H9 (cell line): ENCODE data around the gene PTPRB. TPM values are rescaled to one million over a fixed set of nuclear protein-coding genes. Genes with fewer than 3 reads are reported as not detected.

Source experiments
- DNase-seq: peaks from one replicate; pipeline ENCODE4 v3.0.0-alpha.2; 2017
- H2AFZ ChIP-seq: one replicate; pipeline ENCODE4 v1.6.1; 2013; ENCODE audit warnings: mild to moderate bottlenecking, low read length, control low read depth, moderate library complexity
- H2AK5ac ChIP-seq: 2 replicates; pipeline ENCODE4 v1.6.1; 2013; ENCODE audit warnings: low read length, control low read depth, mixed read lengths; ENCODE audit not compliant: insufficient read length
- H2BK120ac ChIP-seq: one replicate; pipeline ENCODE4 v1.6.1; 2013; ENCODE audit warnings: low read depth, mild to moderate bottlenecking, low read length, control low read depth, inconsistent platforms; ENCODE audit not compliant: poor library complexity, severe bottlenecking
- H2BK12ac ChIP-seq: 2 replicates; pipeline ENCODE4 v1.6.1; 2013; ENCODE audit warnings: low read length, control low read depth, mixed read lengths, low read depth; ENCODE audit not compliant: insufficient read length
- H2BK15ac ChIP-seq: 2 replicates; pipeline ENCODE4 v1.6.1; 2013; ENCODE audit warnings: low read depth, low read length, control low read depth
- H2BK20ac ChIP-seq: one replicate; pipeline ENCODE4 v1.6.1; 2013; ENCODE audit warnings: low read depth, mild to moderate bottlenecking, low read length, control low read depth, inconsistent platforms; ENCODE audit not compliant: poor library complexity, severe bottlenecking
- H2BK5ac ChIP-seq: 2 replicates; pipeline ENCODE4 v1.6.1; 2013; ENCODE audit warnings: low read length, control low read depth, mixed read lengths; ENCODE audit not compliant: insufficient read length
- H3K14ac ChIP-seq: 2 replicates; pipeline ENCODE4 v1.6.1; 2013; ENCODE audit warnings: low read length, control low read depth; ENCODE audit not compliant: insufficient read depth
- H3K18ac ChIP-seq: 2 replicates; pipeline ENCODE4 v1.6.1; 2013; ENCODE audit warnings: low read depth, mild to moderate bottlenecking, mixed read lengths, low read length, control low read depth; ENCODE audit not compliant: insufficient read length
- H3K23ac ChIP-seq: 2 replicates; pipeline ENCODE4 v1.6.1; 2013; ENCODE audit warnings: low read length, control low read depth, mixed read lengths, low read depth; ENCODE audit not compliant: insufficient read length
- H3K23me2 ChIP-seq: 2 replicates; pipeline ENCODE4 v1.6.1; 2013; ENCODE audit warnings: low read depth, mild to moderate bottlenecking, mixed read lengths, low read length, control low read depth; ENCODE audit not compliant: insufficient read length, poor library complexity, severe bottlenecking
- H3K27ac ChIP-seq: 2 replicates; pipeline ENCODE4 v1.5.1; 2013; ENCODE audit warnings: low read length, control low read depth, mixed read lengths, low read depth; ENCODE audit not compliant: insufficient read length
- H3K27me3 ChIP-seq: 2 replicates; pipeline ENCODE4 v1.6.1; 2013; ENCODE audit warnings: low read length, control low read depth, inconsistent platforms; ENCODE audit not compliant: insufficient read depth
- H3K4ac ChIP-seq: 2 replicates; pipeline ENCODE4 v1.6.1; 2013; ENCODE audit warnings: low read depth, mild to moderate bottlenecking, control low read depth, inconsistent platforms, low read length, moderate library complexity
- H3K4me1 ChIP-seq: 2 replicates; pipeline ENCODE4 v1.6.1; 2013; ENCODE audit warnings: low read length, control low read depth, inconsistent platforms; ENCODE audit not compliant: insufficient read depth
- H3K4me2 ChIP-seq: 2 replicates; pipeline ENCODE4 v1.6.1; 2013; ENCODE audit warnings: low read length, control low read depth, mixed read lengths; ENCODE audit not compliant: insufficient read length, insufficient read depth
- H3K56ac ChIP-seq: 2 replicates; pipeline ENCODE4 v1.6.1; 2013; ENCODE audit warnings: low read depth, mild to moderate bottlenecking, mixed read lengths, low read length, control low read depth; ENCODE audit not compliant: insufficient read length
- H3K79me1 ChIP-seq: 2 replicates; pipeline ENCODE4 v1.6.1; 2013; ENCODE audit warnings: low read depth, mild to moderate bottlenecking, moderate library complexity, low read length, control low read depth, inconsistent platforms; ENCODE audit not compliant: insufficient read depth, poor library complexity, severe bottlenecking
- H3K79me2 ChIP-seq: 2 replicates; pipeline ENCODE4 v1.6.1; 2013; ENCODE audit warnings: low read length, control low read depth, inconsistent platforms; ENCODE audit not compliant: insufficient read depth
- H3K9ac ChIP-seq: 2 replicates; pipeline ENCODE4 v1.6.1; 2013; ENCODE audit warnings: low read length, control low read depth, mixed read lengths; ENCODE audit not compliant: insufficient read length; ENCODE audit errors: extremely low read depth
- H3K9me3 ChIP-seq: one replicate; pipeline ENCODE4 v1.6.1; 2013; ENCODE audit warnings: low read depth, low read length, inconsistent platforms; ENCODE audit not compliant: control insufficient read depth
- H3T11ph ChIP-seq: one replicate; pipeline ENCODE4 v1.6.1; 2013; ENCODE audit warnings: mild to moderate bottlenecking, low read length, control low read depth, inconsistent platforms
- H4K20me1 ChIP-seq: one replicate; pipeline ENCODE4 v1.6.1; 2013; ENCODE audit not compliant: control insufficient read depth, insufficient read length, insufficient read depth
- H4K5ac ChIP-seq: 2 replicates; pipeline ENCODE4 v1.6.1; 2013; ENCODE audit warnings: low read depth, mild to moderate bottlenecking, mixed read lengths, low read length, control low read depth; ENCODE audit not compliant: insufficient read length
- H4K8ac ChIP-seq: replicated peaks from 2 replicates; pipeline ENCODE4 v1.6.1; 2013; ENCODE audit warnings: low read length, control low read depth, mixed read lengths, low read depth; ENCODE audit not compliant: insufficient read length
- H4K91ac ChIP-seq: 2 replicates; pipeline ENCODE4 v1.6.1; 2013; ENCODE audit warnings: low read depth, mild to moderate bottlenecking, moderate library complexity, mixed read lengths, low read length, control low read depth; ENCODE audit not compliant: insufficient read length
- H3K27ac Mint-ChIP-seq, 3 experiments: 2 replicates in 2 of 3; 3 replicates in 1 of 3; pipeline ENCODE4 v1.8.0; 2020 to 2021; ENCODE audit warnings: mixed read lengths in 3 of 3, mild to moderate bottlenecking in 1 of 3, moderate library complexity in 1 of 3
- H3K27me3 Mint-ChIP-seq: 2 replicates; pipeline ENCODE4 v1.8.0; 2021; ENCODE audit warnings: low read depth, mild to moderate bottlenecking, moderate library complexity, mixed read lengths
- H3K36me3 Mint-ChIP-seq, 3 experiments: 2 replicates in 2 of 3; 3 replicates in 1 of 3; pipeline ENCODE4 v1.8.0; 2020 to 2021; ENCODE audit warnings: low read depth in 3 of 3, mixed read lengths in 3 of 3; ENCODE audit not compliant: insufficient read depth in 1 of 3
- H3K4me1 Mint-ChIP-seq, 2 experiments: 2 replicates each; pipeline ENCODE4 v1.8.0; 2020; ENCODE audit warnings: mixed read lengths in 2 of 2
- H3K4me3 Mint-ChIP-seq, 2 experiments: 2 replicates in 1 of 2; 3 replicates in 1 of 2; pipeline ENCODE4 v1.8.0; 2020 to 2021; ENCODE audit warnings: mild to moderate bottlenecking in 2 of 2, mixed read lengths in 2 of 2, moderate library complexity in 1 of 2
- H3K9me3 Mint-ChIP-seq, 2 experiments: 2 replicates in 1 of 2; 3 replicates in 1 of 2; pipeline ENCODE4 v1.8.0; 2020; ENCODE audit warnings: mild to moderate bottlenecking in 2 of 2, mixed read lengths in 2 of 2, moderate library complexity in 1 of 2
- CTCF ChIP-seq: fragments of 200-600 bp; sonication (generic); conservative IDR thresholded peaks from 3 replicates; pipeline ENCODE4 v1.8.0; 2021; ENCODE audit warnings: antibody characterized with exemption, mild to moderate bottlenecking
- WGBS: extraction: QIAGEN DNeasy Blood & Tissue Kit; methylation state at CpG from one replicate; pipeline ENCODE4 v1.1.7; 2013; ENCODE audit warnings: missing lambda C conversion rate, low lambda C conversion rate, mixed read lengths; ENCODE audit not compliant: insufficient read length; ENCODE audit errors: extremely low coverage; 5-methylcytosine and 5-hydroxymethylcytosine counted together
- total RNA-seq: library from RNA; stranded (reverse); gene quantifications from 2 replicates; pipeline ENCODE4 v1.2.1, GENCODE V29; 2021

The PTPRB gene
- total RNA-seq, 1 experiment from 2014 or later, result 1.4 TPM

- H3K23ac ChIP-seq, result no peak overlapping the region
- no peak overlapping the region for H3K56ac ChIP-seq
- Mint-ChIP-seq H3K27ac (no peak overlapping the region), H3K4me3 (no peak overlapping the region), H3K27me3 (peaks cover 18% of the 10 kb centered on the region), H3K36me3 (no peaks in the 10 kb centered on the region), H3K9me3 (peaks cover 3% of the 10 kb centered on the region in 2 experiments), H3K4me1 (peaks cover 7 to 9% of the 10 kb centered on the region in 2 experiments)
- peaks cover 3% of the 10 kb centered on the region; the same call in 1 of the 2 replicates for H3K27me3 ChIP-seq
- no peak overlapping the region for H2AK5ac ChIP-seq
- H3K4me2 ChIP-seq, result no peak overlapping the region
- no peak overlapping the region for H2BK120ac ChIP-seq
- no peak for DNase-seq
- WGBS, result no CpG with 5 or more reads among the region's 4 CpGs
- H3K79me1 ChIP-seq, result no peaks in the 10 kb centered on the region
- no peaks in the 10 kb centered on the region for H3K79me2 ChIP-seq
- H3K4ac ChIP-seq, result no peak overlapping the region
- H2BK5ac ChIP-seq, result no peak overlapping the region
- no peak overlapping the region for H4K8ac ChIP-seq
- H3K14ac ChIP-seq, result no peak overlapping the region
- no peak for TF ChIP-seq CTCF
- H2BK15ac ChIP-seq, result no peak overlapping the region
- H3K9me3 ChIP-seq, result no peaks in the 10 kb centered on the region
- no peak overlapping the region for H3K27ac ChIP-seq
- H4K5ac ChIP-seq, result no peak overlapping the region
- H2BK20ac ChIP-seq, result no peak overlapping the region
- H3K18ac ChIP-seq, result no peak overlapping the region
- H4K91ac ChIP-seq, result no peak overlapping the region
- no peak overlapping the region for H2AFZ ChIP-seq
- H3T11ph ChIP-seq, result no peak overlapping the region
- peaks cover 5% of the 10 kb centered on the region for H3K23me2 ChIP-seq
- H3K4me1 ChIP-seq, result no peaks in the 10 kb centered on the region
- no peak overlapping the region for H2BK12ac ChIP-seq
- no peak overlapping the region for H3K9ac ChIP-seq
- no peaks in the 10 kb centered on the region for H4K20me1 ChIP-seq
These were observed 32.6 kb downstream of the PTPRB start for GRCh38 chr12:70604662-70605061.
